HG02943 (cell line): ENCODE results near the gene TMEM127.
A peak's percentile ranks its signal among the peaks of the same experiment; 100 is the strongest.
"Not testable (repeated sequence)": the region's sequence is repeated elsewhere in the genome, so short reads cannot be mapped to it uniquely, and the experiment has no call there.

Experiments
- ATAC-seq: cut with Tn5 transposase; IDR thresholded peaks from one replicate; pipeline ENCODE4 v1.9.1; 2021; ENCODE audit warnings: mild to moderate bottlenecking, low read depth, moderate library complexity; ENCODE audit not compliant: unreplicated experiment

Gene TMEM127, protein sequence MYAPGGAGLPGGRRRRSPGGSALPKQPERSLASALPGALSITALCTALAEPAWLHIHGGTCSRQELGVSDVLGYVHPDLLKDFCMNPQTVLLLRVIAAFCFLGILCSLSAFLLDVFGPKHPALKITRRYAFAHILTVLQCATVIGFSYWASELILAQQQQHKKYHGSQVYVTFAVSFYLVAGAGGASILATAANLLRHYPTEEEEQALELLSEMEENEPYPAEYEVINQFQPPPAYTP

DNA sequence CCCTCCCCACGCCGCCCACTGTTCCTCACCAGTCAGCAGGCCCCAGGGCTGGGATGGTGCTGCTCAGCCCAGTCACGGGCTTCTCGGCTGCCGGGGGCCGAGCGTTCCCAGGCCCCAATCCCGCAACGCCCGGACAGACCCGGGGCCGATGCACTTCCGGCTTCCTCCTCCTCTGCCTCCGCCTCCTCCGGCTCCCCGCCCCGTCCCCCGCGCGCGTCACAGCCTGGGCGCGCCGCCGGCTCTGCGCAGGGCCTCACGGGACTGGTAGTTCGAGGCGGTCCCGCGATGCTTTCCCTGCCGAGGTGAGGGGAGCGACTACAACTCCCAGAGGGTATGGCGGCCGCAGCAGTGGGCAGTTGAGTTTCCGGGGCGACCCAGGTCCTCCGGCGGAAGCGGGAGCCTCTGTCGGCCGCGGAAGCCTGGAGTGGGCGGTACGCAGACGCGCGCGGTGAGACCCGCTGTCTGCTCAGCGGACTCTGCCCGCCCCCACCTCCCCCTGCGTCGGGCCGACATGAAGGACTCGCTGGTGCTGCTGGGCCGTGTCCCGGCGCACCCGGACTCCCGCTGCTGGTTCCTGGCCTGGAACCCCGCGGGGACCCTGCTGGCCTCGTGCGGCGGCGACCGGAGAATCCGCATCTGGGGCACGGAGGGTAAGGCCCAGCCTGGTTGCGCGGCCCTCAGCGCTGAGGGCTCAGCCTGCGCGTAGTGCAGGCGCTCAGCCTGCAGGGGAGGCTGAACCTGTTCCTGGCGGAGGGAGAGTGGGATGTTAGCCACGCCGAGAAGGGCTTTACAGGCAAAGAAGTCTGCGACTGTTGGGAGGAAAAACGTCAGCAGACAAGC, at the start of gene TMEM127, which contains the start of gene CIAO1:
Gene TMEM127, minus strand, starts transcription at position 158 of the 840 bp plus-strand sequence. CDS start 616 bp downstream, outside the sequence.
Gene CIAO1, plus strand, starts transcription at position 386 of the 840 bp plus-strand sequence. Its CDS starts 126 bp downstream, at position 512.
- ATAC-seq: peak; percentile 83

DNA sequence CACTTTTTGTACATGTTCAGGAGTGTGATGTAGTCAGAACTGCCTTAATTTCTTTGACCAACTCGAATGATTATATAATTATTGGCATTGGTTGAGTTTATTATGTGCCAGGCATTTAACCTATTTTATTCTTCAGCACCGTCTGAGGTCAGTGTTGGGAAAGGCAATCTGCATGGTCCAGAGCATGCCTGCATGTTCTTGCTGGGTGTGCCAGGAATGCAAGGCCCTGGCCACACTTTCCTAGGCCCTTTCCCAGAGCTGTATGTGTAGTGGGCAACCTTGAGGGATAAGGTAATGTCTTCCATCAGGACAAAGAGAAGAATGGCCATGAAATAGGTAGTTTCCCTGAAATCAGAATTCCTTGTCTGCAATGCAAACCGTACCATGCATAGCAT, 49.2 kb upstream of the TMEM127 start:
- ATAC-seq: no peak

DNA sequence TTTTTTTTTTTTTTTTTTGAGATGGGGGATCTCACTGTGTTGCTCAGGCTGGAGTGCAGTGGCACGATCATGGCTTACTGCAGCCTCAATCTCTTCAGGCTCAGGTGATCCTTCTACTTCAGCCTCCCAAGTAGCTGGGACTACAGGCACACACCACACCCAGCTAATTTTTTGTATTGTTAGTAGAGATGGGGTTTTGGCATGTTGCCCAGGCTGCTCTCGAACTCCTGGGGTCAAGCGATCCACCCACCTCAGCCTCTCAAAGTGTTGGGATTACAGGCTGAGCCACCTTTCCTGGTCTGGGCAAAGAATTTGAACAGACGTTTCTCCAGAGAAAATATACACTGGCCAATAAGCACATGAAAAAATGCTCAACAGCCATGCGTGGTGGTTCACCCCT, 42.5 kb upstream of the TMEM127 start:
- no peak for ATAC-seq

DNA sequence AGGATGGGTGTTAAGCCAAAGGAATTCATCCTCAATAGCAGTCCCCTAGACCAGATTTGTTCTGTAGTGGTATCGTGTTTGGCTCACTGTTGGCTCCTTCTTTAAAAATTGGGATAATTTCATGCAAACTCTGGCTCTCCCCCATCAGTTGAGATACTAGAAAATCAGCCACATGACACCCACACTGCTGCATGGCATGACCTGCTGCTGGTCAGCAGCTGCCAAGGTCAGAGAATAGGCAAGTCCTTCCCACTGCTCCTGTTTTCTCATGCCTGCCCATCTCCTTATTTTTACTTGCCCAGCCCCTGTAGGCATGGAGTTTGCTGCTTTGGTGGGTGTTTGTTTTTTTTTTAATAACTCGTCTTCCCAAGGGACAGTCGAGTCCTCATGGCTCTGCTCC, 40.6 kb upstream of the TMEM127 start:
- no peak for ATAC-seq

DNA sequence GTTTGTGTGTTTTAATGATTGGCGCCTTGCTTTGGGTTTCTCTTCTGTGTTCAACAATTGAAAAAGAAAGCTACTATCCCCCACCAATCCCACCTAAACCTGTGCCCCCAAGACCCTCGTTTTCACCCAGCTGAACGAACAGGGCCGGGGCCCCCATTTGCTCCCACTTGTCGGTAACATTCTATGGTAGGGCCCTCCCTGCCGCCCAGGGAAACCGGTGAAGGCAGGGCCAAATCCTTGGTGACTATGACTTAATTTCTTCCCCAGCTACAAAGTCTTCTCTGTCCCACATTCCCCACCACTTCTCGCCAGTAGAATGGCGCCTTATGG, 40.1 kb upstream of the TMEM127 start:
- no peak for ATAC-seq

DNA sequence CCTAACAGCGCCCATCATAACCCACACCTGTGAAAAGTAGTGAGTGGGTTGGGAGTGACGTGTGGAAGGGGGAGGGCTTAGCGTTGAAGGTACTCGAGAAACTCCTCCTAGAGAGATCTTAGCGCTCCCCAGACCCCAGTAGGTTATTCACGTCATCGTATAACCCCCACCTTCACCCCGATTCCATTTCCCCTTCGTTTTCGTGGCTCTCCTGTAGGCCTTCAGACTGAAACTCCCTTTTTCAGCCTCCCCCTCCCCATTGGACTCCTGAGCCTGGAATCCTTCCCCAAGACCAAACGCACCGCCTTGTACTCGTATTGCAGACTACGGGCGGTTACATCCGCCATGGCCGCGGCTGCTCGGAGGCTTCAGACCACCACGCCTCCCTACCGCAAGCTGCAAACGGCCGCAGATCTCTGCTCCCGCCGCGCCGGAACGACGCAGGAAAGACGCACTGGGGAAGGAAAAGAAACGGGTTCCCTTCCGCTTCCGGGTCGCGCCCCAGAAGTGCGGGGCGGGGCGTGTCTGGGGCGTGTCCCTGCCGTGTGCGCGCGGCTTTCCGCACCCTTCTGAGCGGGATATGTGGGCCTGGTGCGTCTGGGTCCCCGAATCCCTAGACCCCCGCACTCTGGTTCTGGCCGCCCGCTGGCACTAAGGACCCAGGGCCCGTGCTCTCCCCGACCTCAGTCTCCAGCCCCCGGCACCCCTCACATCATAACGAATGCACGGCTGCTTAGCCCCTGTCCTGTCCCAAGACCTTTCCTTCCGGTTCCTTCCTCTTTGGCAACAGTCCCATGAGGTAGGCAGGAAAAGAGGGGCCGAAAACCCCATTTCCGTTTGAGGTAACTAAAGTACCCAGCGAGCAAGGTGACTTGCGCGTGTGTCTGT, 39.5 kb upstream of the TMEM127 start, which contains the start of gene SNRNP200:
Gene SNRNP200, minus strand, starts transcription at position 456 of the 888 bp plus-strand sequence. Its CDS starts 109 bp downstream, at position 347.
- ATAC-seq: peak; percentile 86

DNA sequence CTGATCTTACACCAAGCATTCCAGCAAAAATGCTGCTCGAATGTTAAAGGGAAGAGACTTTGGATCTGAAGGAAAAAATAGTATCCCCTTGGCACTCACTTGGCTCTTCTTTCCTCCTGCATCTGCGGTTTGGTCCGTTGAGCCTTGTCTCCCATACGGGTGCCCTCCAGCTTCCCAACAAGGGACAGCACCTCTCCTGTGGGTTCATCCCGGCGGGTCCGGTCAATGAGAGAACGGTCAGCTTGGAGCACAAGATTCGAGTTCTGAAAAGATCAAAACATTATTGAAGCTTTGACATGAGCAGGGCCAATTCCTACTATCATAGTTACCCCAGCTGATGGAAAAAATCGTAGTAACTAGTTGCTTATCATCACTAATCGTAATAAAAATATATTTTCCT, 38.8 kb upstream of the TMEM127 start:
- no peak for ATAC-seq

DNA sequence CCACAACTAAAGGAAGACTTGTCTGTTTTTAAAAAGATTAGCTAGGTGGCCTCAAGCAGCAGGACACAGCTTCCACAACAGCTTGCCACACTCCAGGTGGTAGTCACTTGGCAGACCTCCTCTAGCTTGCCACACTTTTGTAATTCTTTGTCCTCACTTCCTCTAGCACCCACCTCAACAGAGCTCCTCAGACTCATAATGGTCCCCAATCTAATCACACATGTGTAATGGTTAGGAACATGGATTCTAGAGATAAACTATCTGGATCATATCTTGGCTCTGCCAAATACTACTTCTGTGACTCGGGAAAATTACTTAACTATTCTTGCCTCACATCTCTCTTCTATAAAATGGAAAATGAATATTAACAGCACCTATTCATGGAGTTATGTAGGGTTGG, 36.1 kb upstream of the TMEM127 start:
- no peak for ATAC-seq

DNA sequence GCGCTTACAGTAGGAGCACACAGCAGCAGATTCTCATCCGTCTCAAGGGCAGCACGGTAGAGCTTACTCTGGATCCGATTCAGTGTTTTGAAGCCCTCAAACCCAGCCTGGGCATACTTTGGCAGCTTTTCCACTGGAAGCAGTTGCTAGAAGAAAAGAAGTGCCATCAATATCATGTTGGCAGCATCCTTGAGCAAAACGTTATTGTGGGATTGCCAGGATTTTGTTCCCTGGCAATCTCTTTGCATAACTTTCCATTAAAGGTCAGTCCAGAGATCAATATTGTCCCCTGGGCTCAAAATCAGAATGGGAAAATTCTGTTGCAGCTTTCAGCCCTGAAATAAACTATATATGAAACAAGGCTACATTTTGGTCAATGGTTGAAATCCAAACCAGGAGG, 31.1 kb upstream of the TMEM127 start:
- ATAC-seq: no peak

DNA sequence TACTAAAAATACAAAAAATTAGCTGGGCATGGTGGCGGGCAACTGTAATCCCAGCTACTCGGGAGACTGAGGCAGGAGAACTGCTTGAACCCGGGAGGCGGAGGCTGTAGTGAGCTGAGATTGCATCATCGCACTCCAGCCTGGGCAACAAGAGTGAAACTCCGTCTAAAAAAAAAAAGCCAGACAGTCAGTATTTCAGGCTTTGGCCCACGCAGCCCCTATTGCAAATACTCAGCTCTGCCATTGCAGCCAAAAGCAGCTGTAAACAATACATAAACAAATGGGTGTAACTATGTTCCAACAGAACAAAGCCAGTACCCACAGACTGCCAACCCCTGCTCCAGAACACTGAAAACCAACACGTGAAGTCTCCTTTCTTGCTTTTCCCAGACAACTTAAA, 28.5 kb upstream of the TMEM127 start:
- ATAC-seq: not testable (repeated sequence)

DNA sequence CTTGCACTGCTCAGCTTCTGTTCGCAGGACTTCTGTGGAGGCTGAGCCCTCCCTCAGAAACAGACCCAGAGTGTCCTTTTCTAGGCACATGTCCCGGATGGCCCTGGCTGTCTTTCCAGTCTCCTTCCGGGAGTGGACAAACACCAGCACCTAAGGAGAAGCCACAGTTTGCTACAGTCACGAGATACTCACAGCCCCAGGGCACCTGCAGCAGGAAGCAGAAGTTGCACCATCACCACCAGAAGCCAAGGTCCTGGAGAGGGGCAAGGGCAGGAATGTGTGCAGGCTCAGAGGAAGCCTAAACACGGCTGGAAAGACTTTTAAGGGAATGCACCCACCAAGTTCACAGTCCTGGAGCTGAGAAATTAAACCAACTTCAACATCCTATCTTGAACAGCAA, 26.0 kb upstream of the TMEM127 start:
- no peak for ATAC-seq

DNA sequence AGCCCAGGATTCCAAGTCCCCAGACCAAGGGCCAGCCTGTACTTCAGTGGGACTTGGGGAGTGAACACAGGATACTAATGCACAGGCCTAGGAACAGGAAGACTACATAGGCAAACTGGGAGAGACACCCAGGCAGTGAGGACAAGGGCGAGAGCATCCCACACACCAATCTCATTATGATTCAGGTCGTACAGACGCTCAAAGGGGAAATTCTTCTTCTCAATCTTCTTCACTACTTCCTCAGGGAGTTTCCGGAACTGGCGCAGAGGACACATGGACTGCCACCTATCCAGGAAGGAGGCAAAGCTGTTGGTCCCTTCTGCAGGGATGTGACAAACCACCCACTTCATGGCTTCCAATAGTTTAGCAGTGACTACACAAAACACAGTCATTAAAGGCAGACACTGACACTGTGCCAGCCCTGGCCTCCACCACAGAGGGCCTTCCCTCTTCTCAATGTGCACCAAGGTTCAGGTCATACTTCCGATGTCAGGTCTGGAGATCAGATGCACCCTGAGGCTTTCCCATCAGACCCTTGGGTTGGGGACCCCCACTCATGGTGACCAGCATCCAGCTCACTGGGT, 21.6 kb upstream of the TMEM127 start:
- no peak for ATAC-seq

DNA sequence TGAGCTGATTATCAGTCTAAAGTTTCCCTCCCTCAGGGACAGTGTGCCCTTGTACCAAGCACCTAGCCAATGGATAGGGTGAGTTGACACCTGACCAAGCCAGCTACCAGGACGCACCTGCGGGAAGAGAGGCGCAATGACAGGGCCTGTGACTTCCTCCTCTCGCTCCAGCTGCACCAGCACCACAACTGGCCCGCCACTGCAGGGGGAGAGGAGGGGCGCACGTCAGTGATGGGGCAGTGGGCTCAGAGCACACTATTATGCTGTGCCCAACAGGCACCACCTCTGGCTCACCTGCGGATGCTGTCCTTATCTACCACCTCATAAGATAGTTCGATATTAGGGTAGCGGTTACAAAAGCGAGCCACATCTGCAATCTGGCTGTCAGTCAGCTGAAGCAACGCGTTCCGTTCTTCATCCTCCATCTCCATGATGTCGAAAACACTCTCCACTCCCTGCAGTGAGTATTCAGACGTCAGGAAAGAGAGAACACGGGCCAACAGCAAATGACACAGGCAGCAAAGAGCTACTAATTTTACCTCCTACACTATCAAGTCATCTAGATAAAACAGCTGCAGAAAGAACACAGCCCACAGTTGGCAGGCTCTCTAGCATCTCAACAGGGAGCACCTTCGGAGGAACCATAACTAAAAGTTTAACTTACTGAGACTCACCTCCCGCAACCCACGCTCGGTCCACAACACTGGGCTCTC, 11.1 kb upstream of the TMEM127 start:
- no peak for ATAC-seq

DNA sequence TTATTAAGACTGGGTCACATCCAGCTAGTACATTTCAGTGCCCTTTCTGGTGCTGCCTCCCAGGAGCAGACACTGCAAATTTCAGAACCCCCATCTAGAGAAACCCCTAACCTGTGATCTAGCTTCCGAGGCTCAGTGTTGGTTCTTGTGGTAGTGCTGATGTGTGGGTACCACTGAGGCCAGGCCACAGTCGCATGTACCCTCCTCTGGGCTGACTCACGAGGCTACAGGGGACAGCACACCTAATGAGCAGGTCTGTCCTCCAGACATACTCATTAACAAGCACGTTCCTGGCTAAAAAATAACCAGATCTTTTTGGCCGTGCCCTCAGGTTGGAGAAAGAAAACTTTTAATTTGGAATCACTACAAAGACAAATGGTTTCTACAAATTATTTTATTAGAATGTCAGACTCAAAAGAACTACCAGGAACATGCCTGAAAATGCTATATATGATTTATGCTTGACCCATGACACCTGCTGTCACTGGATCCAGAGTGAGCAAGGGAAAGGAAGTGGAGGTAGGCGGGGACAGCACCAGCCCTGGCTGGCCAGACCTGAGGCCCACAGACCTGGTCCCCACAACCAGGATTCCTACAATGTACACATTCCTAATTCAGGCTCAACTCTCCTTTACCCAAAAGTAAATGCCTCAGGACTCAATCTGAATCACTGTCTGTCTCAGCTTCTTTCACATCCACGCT, 8.7 kb upstream of the TMEM127 start:
- ATAC-seq: no peak

DNA sequence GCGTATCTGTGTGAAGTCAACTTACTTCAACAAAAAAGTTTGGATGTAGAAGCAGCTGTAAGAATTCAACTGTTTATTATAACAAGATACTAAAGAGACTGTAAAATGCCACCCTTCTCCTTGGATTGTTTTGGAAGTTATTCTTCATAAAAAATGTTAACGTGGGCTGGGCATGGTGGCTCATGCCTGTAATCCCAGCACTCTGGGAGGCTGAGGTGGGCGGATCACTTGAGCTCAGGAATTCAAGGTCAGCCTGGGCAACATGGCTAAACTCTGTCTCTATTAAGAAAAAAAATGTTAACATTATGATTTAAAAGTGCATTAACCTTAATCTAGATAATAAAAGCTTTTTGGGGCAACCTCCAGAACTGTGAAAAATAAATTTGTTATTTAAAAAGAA, 8.0 kb upstream of the TMEM127 start:
- ATAC-seq: no peak

DNA sequence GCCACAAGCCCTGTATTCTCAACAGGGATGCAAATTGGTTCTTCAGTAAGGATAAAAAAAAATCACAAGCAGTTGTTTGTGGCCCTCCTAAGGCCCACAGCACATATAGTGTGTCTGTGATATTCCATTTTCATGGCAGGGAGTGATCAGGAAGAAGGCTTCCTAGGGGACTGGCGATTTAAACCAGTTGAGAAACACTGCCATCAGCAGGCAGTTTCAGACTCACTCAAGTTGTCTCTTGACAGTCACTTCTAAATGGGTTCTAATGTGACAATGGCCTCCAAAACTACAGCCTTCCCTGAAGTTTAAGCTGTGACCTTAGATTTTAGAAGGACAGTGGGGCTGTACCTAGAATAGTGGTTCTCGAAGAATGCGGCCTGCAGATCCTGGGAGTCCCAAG, 6.2 kb upstream of the TMEM127 start:
- ATAC-seq: no peak

DNA sequence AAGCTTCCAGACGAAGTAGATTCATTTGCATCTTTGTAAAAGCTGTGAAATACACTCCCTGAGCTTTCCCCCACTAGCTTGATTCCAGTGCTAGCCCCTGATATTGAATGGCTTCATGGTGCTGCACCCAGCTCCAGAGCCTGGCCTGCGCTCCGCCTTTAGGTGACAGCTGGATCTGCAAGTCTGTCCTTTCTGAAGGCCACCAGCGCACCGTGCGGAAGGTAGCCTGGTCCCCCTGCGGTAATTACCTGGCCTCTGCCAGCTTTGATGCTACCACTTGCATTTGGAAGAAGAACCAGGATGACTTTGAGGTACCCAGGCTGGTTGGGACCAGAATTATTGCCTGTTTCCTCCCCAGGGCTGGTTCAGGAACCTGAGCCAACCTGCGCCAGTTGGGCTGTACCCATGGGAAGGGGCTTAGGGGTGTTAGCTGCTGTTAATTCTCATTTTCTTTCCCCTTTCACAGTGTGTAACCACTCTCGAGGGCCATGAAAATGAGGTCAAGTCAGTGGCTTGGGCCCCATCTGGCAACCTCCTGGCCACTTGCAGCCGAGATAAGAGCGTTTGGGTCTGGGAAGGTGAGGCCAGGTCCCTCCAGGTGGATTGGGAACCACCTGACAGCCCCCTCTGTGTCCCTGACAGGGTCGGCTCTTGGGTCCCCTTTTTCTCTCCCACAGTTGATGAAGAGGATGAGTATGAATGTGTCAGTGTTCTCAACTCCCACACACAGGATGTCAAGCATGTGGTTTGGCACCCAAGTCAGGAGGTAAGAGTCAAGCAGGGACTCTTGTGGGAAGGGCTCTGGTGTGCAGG, 1.6 kb upstream of the TMEM127 start:
- ATAC-seq: no peak

DNA sequence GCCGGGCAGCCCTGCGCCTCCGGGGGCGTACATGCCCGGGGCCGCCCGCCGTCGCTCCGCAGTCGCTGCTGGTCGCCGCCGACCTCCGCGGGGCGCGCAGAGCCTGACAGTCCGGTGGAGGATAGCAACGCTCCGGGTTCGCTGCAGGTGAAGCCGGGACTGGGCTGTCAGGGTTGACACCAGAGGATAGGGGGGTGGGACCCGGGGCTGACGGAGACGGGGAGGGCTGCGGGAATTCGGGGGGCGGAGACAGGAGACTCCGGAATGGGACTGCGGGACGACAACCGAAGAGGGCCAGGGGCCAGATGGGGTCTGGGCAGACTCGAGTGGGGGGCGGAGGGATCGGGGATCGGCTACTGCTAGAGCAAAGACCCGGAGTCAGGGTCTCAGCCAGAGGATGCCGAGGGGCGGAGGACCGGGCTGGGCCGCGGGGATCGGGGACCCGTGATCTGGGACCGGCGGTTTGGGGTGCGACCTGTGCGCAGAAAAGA, 403 bp downstream of the TMEM127 start:
- peak; percentile 27 for ATAC-seq
